Inferior parietal cortex (tissue), 1 donor: ENCODE results near the gene CLIC4.
A peak's percentile ranks its signal among the peaks of the same experiment; 100 is the strongest.
"Not testable (repeated sequence)": the region's sequence is repeated elsewhere in the genome, so short reads cannot be mapped to it uniquely, and the experiment has no call there.

ENCODE experiments used
- DNase-seq: peaks from one replicate; pipeline ENCODE4 v3.0.0-alpha.2; 2016; ENCODE audit errors: extremely low spot score

CLIC4 gene

GRCh38 chr1:24744911-24745710 lies at the start of gene CLIC4:
Gene CLIC4 (plus strand): TSS chr1:24745447. CDS start chr1:24745554, 107 bp downstream.
- DNase-seq: peak; percentile 97

DNA sequence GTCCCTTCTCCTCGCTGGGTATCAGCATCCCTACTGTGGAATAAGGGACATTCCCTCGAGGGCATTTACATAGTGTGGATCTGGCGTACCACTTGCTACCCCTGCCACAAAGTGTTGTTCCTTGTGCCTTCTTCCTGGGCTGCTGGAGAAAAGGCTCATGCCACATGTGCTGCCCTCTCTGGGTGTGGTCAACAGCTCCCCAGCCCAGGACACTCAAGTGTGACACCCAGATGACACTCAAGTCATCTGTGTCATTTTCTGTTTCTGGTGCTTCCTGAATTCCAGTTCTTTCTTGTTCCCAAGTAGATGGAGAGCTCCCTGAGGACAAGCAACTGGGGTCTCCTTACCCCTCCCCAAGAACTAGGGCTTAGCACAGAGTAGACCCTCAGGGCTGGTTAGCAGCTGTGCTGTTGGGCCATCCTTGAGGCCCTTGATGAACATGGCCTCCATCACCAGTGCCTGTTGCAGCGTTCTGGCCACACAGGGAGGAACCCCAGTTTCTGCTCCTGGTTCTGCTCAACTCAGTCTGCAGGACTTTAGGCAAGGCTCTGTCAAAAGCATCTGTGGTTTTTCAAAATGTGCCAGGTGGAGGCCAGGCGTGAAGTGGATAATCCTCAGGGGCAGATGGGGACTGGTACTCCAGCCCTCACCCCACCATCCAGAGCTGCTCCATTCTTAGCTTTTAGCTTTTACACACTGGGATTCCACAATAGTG lies 49.0 kb upstream of the CLIC4 start:
- no peak for DNase-seq

- no peak for DNase-seq
Measured at GRCh38 chr1:24696756-24697330, 48.4 kb upstream of the CLIC4 start.

GRCh38 chr1:24697453-24698001 lies 47.7 kb upstream of the CLIC4 start:
- not testable (repeated sequence) for DNase-seq

- DNase-seq: not testable (repeated sequence)
Measured at GRCh38 chr1:24698326-24698725, 46.9 kb upstream of the CLIC4 start.

DNA sequence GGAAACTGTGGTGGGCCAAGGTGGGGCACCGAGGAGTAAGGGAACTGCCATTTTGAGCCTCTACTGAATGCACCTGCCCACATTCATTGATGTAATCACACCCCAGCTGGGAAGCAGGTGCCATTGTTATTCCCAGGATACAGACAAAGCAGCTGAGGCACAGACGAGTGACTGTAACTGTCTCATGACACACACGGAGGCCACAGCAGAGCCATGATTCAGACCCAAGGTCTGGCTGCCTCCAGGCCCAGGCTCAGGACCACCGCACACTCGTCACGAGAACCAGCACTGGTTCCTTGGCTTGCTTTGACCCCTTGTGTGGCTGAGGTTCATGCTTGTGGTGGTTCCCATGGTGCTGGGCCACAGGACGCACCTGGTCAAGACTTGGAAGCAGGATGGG lies 45.6 kb upstream of the CLIC4 start:
- no peak for DNase-seq

GRCh38 chr1:24702511-24703293 lies 42.5 kb upstream of the CLIC4 start:
- DNase-seq: no peak

DNA sequence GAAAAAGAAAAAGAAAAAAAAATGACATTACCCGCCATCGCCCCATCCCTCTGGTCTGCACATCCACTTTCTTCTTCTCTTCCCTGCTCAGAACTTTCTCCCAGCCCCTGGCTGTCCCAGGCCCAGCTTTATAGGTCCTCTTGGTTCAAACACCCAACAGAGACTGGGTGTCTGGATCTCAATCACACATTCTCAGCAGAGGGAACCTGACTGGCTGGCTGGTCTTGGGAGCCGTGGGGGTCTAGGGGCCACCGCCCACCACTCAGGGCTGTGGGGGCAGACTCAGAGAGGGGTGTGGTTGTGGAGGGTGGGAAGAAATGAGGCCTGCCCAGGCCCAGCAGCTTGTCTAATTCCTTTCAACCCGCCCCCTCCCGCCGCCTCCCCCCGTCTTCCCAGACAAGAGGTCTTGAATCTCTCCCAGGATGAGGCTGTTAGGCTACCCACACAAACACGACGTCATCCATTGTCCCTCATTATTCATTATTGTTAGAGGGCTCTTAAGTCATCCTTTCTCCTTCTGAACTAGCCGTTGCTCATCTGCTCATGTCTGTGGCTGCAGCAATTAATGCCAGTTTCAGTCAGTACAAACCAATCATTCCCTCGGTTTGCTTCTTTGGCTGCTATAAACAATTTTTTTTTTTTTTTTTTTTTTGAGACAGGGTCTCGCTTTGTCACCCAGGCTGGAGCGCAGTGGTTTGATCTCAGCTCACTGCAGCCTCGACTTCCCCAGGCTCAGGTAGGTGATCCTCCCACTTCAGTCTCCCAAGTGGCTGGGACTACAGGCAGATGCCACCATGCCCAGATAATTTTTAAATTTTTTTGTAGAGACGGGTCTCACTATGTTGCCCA lies 40.6 kb upstream of the CLIC4 start:
- peak; percentile 83 for DNase-seq

- peak; percentile 82 for DNase-seq
Measured at GRCh38 chr1:24705260-24706073, 39.8 kb upstream of the CLIC4 start.

DNA sequence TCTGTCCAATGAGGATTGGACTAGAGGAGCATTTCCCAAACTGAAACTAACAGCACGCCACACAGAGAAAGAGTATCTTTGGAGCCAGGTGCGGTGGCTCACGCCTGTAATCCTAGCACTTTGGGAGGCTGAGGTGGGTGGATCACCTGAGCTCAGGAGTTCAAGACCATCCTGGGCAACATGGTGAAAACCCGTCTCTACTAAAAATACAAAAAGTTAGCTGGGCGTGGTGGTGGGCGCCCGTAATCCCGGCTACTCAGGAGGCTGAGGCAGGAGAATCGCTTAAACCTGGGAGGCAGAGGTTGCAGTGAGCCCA lies 39.2 kb upstream of the CLIC4 start:
- not testable (repeated sequence) for DNase-seq

- DNase-seq: no peak
Measured at GRCh38 chr1:24707687-24708086, 37.6 kb upstream of the CLIC4 start.

- DNase-seq: no peak
Measured at GRCh38 chr1:24708938-24709337, 36.3 kb upstream of the CLIC4 start.

DNA sequence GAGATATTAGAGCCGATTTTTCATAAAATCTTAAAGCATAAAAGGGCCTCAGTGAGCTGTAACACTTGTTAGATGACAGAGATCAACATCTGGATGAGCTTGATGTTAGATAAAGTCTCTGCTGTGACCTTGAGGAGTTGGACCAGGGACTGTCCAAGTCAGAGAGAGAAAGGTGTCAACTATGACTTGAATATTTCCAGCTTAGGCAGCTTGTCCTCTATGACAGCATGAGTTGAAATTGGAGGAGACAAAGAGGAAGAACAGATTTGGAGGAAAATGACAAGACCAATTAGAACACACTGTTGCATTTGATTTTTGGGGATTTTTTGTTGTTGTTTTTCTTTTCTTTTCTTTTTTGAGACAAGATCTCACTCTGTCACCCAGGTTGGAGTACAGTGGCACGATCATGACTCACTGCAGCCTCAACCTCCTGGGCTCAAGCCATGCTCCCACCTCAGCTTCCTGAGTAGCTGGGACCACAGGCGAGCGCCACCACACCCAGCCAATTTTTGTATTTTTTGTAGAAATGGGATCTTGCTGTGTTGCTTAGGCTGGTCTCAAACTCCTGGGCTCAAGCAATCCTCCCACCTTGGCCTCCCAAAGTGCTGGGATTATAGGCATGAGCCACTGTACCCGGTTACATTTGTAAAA lies 35.3 kb upstream of the CLIC4 start:
- no peak for DNase-seq

DNA sequence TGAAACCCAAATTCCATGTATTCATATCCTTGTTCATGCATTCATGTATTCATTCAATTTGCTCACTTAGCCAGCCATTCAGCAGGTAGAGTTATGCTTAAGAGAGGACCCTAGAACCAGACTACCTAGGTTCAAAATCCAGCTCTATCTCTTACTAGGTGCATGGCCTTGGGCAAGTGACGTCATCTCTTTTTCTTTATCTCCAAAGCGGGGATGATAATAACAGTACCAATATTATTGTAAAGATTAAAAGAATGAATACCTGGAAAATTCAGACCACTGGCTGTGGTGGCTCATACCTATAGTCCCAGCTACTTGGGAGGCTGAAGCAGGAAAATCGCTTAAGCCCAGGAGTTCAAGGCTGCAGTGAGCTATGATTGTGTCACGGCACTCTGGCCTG lies 33.9 kb upstream of the CLIC4 start:
- no peak for DNase-seq

GRCh38 chr1:24713176-24713575 lies 32.1 kb upstream of the CLIC4 start:
- DNase-seq: no peak

DNA sequence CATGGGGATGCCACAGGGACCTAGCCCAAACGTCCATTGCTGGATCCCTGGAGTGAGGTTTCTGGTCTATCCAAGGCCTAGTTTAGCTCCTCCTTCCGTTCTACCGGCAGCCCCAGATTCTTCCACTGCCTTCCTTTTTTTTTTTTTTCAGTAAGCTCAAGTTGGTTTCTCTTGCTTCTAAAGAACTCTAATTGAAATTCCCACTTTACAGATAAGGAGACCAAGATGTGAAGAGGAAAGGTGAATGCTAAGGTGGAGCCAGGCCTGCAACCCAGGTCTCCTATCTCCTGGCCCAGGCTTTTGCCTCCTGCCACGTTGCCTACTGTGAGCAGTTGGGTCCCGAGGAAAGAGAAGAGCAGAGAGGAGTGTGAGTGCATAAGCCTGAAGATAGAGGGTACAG lies 31.5 kb upstream of the CLIC4 start:
- no peak for DNase-seq

DNA sequence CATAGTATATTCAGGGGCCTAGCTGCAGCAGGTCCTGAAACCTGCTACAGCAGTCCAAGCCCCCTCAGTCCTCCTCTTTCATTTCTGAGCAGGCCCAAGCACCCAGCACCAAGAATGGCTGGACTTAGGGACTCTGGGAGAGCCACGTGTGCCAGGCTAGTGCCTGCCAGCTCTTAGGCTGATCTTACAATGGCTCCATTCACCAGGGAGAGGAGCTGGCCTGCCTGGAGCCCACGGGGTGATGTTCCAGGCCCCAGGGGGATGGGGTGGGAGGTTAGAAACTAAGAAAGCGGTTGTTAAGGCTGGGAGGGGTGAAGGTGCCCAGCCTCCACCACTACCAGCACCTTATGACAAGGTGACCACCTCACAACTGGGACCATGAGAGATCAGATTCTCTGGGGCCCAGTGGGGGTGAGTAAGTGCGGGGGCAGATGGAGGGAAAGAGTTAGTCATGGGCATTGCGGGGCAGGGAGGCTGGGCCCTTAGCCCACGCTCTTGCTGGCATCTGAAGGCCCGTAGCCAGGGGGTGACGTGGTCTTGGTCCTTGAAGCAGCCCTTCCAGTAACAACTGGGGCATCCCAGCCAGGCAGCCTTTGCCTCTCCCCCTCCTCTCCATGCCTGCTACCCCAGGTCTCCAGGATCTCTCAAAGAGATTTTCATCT lies 30.3 kb upstream of the CLIC4 start:
- DNase-seq: peak; percentile 90

GRCh38 chr1:24715658-24716057 lies 29.6 kb upstream of the CLIC4 start:
- DNase-seq: no peak
